A549 (cell line): ENCODE results near the gene ADCY7.

ENCODE experiments used
- BCL3 ChIP-seq: fragments of >200 bp; sonication (Bioruptor Twin); formaldehyde crosslinking; IDR thresholded peaks from 3 replicates; pipeline ENCODE4 v1.6.1; 2016
- CTCF ChIP-seq: fragments of >200 bp; sonication (Bioruptor Twin); formaldehyde crosslinking; IDR thresholded peaks from 3 replicates; pipeline ENCODE4 v1.5.1; 2016
- GATA3 ChIP-seq: IDR thresholded peaks from 2 replicates; pipeline ENCODE4 v1.6.1; 2012; ENCODE audit warnings: borderline replicate concordance
- JUNB ChIP-seq: fragments of >200 bp; sonication (Bioruptor Twin); formaldehyde crosslinking; IDR thresholded peaks from 2 replicates; pipeline ENCODE4 v1.6.1; 2016
- MAX ChIP-seq: IDR thresholded peaks from 2 replicates; pipeline ENCODE4 v1.6.1; 2012
- POLR2A ChIP-seq: IDR thresholded peaks from 2 replicates; pipeline ENCODE4 v1.6.1; 2012; ENCODE audit warnings: mild to moderate bottlenecking, low read length
- POLR2AphosphoS2 ChIP-seq: conservative IDR thresholded peaks from 2 replicates; pipeline ENCODE4 v1.6.1; 2012; ENCODE audit warnings: low read length, improper control_type of control experiment, inconsistent platforms

GRCh38 chr16:50324345-50324744 is 58.0 kb downstream of the ADCY7 start:
- no peak for TF ChIP-seq CTCF
- TF ChIP-seq POLR2A = no peak
- no peak for TF ChIP-seq BCL3
- TF ChIP-seq GATA3 = no peak
- TF ChIP-seq POLR2AphosphoS2 = no peak
- no peak for TF ChIP-seq MAX
- TF ChIP-seq JUNB = no peak
